GM21360 (cell line): ENCODE data around the gene TENM3.
A peak's percentile ranks its signal among the peaks of the same experiment; 100 is the strongest.

Experiments used
- ATAC-seq: cut with Tn5 transposase; IDR thresholded peaks from one replicate; pipeline ENCODE4 v1.9.1; 2021; ENCODE audit warnings: mild to moderate bottlenecking, moderate library complexity; ENCODE audit not compliant: unreplicated experiment

The TENM3 gene

GRCh38 chr4:182495645-182496385 lies 252.6 kb downstream of the TENM3 start:
- no peak for ATAC-seq

- no peak for ATAC-seq
These were observed 253.2 kb downstream of the TENM3 start for GRCh38 chr4:182496408-182496807.

GRCh38 chr4:182502064-182502463 lies 258.9 kb downstream of the TENM3 start:
- ATAC-seq, result no peak

GRCh38 chr4:182504463-182504862 lies 261.3 kb downstream of the TENM3 start:
- no peak for ATAC-seq

GRCh38 chr4:182507805-182508204 lies 264.6 kb downstream of the TENM3 start:
- ATAC-seq, result no peak

GRCh38 chr4:182510836-182511235 lies 267.6 kb downstream of the TENM3 start:
- no peak for ATAC-seq

GRCh38 chr4:182513587-182514291 lies 270.5 kb downstream of the TENM3 start:
- ATAC-seq, result no peak

- no peak for ATAC-seq
These were observed 275.2 kb downstream of the TENM3 start for GRCh38 chr4:182518421-182518820.

GRCh38 chr4:182519528-182519927 lies 276.3 kb downstream of the TENM3 start:
- ATAC-seq, result no peak

GRCh38 chr4:182521011-182521410 lies 277.8 kb downstream of the TENM3 start:
- no peak for ATAC-seq

- no peak for ATAC-seq
These were observed 285.6 kb downstream of the TENM3 start for GRCh38 chr4:182528819-182529218.

- ATAC-seq, result no peak
These were observed 287.2 kb downstream of the TENM3 start for GRCh38 chr4:182530451-182530850.

- ATAC-seq, result no peak
These were observed 288.5 kb downstream of the TENM3 start for GRCh38 chr4:182531555-182532162.

GRCh38 chr4:182532441-182532840 lies 289.2 kb downstream of the TENM3 start:
- no peak for ATAC-seq

- ATAC-seq, result no peak
These were observed 290.8 kb downstream of the TENM3 start for GRCh38 chr4:182533964-182534363.

- ATAC-seq, result no peak
These were observed 293.1 kb downstream of the TENM3 start for GRCh38 chr4:182536221-182536811.

- no peak for ATAC-seq
These were observed 294.0 kb downstream of the TENM3 start for GRCh38 chr4:182537031-182537795.

GRCh38 chr4:182538031-182538430 lies 294.8 kb downstream of the TENM3 start:
- no peak for ATAC-seq

GRCh38 chr4:182540496-182540895 lies 297.3 kb downstream of the TENM3 start:
- ATAC-seq, result no peak

- ATAC-seq, result peak; percentile 100
These were observed 304.2 kb downstream of the TENM3 start for GRCh38 chr4:182547435-182547834.

GRCh38 chr4:182548156-182548555 lies 305.0 kb downstream of the TENM3 start:
- ATAC-seq, result no peak
